NCI-H2227 treated with DMSO at 0.1 percent for 48 hours (cell line): ENCODE results near the gene PRMT7.

Source experiments
- DNase-seq: peaks from one replicate; lab custom pipeline; 2025; lab: John Stamatoyannopoulos, UW

Gene PRMT7

GRCh38 chr16:68376590-68376989 is 65.8 kb downstream of the PRMT7 start:
- no peak for DNase-seq

- no peak for DNase-seq
Measured at GRCh38 chr16:68377221-68377620, 66.4 kb downstream of the PRMT7 start.

DNA sequence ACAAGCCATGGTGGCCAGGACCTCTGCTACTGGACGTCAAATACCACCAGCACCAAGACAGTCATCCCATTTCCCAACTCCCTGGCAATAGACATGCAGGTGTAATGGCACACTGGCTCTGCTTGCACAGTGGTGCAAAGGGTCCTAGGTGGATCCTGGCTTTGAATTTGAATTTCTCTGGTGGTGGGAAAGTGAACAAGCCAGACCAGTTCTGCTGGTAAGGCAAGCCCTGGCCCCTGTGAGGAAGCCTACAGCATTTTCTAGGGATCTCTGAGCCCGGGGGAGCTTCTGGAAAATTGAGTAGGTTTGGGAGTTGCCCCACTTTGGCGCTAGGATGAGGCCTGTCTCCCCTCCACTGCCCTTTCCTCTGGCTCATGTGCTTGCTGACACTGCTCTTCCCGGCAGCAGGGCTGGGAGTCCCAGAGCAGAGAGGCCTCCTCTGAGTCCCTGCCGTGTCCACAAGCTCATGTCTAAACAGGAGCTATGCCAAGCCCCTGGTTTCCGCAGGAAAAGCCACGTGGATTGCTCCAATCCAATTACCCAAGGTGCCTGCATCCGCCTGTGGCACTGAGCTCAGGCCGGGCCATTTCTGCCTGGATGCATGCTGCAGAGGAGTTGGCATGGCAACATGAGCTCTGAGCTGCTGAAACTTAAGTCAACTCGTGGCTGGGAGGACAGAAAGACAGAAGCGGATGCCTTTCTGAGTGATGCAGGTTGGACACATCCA is 67.0 kb downstream of the PRMT7 start:
- DNase-seq: peak; percentile 8

DNA sequence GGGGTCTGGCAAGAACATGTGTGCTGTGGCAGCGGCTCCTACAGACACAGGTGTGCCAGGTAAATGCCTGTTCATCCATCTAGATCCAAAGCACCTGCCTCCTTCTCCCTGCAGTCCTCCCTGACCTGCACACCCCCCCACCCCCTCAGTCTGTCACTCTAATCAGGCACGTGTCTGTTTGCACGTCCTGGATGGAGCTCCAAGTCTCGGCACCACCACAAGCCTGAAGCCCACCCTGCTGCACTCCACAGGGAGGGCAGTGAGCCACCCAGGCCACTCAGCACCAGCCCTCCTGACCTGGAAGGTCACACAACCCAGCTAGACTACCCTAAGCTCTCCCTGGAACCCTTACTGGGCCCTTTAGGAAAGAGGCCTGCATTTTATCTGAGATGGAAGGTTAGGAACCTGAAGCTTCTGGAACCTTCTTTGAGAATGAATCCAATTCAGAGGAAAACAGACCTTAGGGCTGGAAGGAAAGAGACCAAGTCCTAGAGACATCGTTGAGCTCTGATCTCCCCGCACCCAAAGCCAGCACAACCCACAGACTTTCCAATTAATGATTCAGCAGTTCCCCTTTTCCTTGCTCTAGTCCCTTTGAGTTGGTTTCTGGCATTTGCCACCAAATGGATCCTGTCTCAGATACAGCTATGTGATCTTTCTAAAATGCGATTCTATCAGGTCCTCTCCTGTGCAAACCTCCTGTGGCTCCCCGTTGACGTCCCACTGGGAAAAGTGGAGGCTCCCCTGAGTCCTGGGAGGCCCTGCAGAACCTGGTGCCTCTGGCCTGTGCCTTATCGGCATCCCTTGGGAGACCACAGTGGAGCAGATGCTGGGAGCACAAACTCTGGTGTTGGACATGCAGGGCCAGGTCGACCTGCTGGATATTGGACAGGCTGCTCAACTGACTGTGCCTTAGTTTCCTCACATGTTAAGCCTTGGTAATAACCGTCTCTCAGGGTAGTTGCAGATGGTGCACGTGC is 67.9 kb downstream of the PRMT7 start:
- DNase-seq: no peak

DNA sequence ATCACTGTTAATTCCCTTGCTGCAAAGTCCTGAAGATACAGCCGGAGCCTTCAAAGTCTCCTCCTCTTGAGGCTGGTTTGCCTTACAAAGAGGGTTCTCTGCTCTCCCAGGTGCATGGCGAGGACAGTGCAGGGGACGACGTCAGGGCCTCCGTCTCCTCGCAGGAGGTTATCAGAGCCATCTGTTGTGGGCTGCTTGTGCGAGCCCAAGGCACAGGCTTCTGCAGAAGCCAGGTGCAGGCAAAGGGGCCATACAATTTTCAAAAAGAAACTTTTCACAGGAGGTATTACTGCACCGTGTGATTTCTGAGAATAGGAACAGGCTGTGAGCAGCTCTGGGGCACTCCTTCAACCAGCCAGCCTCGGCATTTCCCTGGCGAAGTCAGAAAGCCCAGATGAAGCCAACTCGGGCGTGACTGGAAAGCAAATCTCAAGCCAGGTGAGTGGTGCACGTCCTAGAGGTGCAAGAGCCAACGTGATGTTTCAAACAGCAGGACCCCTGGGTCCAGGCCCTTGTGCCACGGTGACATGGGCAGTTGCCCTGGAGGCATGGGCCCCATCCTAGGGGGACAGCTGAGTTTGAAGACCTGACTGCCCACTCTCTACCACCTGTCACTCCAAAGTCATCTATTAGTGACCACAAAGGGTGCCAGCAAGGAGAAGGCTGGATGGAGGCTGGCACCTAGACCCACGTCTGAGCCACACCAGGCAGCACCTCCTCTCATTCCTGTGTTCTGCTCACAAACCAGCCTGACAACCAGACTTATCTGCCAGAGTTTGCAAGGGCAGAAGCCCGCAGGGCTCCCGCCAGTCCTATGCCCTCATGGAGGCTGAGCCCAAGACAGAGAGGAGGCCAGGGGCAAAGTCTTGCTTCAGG is 68.9 kb downstream of the PRMT7 start:
- DNase-seq: no peak

GRCh38 chr16:68380348-68380670 is 69.5 kb downstream of the PRMT7 start:
- DNase-seq: no peak

DNA sequence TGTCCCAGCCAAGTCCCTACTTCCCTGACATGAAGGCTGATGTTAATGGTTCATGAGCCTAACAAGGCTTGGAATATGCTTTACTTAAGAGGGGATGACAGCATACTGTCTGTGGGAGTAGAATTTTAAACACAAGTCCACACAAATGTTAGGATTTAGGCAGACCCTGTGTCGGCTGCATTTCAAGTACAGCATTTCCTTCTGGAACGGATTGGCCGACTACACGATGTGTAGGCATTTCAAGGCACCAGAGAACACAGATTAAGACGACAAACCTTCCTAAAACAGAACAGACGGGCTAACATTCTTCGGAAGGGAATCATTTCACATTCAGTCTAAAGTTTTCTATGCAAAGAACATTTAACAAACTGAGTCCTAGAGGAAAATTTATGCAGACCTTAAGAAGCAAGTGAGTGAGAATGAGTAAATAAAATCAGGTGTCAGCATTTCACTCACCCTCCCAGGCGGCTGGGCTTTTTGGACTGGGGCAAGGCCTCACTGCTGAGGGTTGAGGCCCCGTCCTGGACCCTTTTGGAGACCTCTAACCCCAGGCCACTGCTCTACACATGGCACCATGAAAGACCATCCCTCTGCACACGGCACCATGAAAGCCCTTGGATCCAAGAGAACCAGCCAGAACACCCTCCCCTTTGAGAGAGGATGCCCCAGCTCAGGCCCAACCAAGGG is 70.0 kb downstream of the PRMT7 start:
- DNase-seq: no peak

DNA sequence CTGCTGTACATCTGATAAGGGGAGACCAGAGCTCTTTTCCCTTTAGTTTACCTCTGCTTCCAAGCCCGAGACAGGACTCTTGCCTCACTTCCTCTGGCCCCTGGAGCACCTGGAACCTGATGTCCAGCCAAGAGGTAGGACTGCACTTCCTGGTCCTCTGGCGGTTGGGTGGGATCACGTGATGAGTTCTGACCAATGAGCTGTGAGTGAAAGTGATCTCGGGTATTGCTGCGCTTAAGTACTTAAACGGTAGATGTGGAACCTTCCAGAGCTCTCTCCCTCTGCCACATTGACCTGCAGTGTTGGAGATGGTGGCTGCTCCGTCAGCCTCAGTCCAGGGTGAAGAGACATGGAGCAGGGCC is 70.5 kb downstream of the PRMT7 start:
- no peak for DNase-seq

- DNase-seq: no peak
Measured at GRCh38 chr16:68382296-68382718, 71.5 kb downstream of the PRMT7 start.

GRCh38 chr16:68383858-68384257 is 73.0 kb downstream of the PRMT7 start:
- DNase-seq: no peak

- DNase-seq: peak; percentile 6
Measured at GRCh38 chr16:68384288-68385161, 73.7 kb downstream of the PRMT7 start.

- DNase-seq: no peak
Measured at GRCh38 chr16:68385371-68385770, 74.6 kb downstream of the PRMT7 start.

DNA sequence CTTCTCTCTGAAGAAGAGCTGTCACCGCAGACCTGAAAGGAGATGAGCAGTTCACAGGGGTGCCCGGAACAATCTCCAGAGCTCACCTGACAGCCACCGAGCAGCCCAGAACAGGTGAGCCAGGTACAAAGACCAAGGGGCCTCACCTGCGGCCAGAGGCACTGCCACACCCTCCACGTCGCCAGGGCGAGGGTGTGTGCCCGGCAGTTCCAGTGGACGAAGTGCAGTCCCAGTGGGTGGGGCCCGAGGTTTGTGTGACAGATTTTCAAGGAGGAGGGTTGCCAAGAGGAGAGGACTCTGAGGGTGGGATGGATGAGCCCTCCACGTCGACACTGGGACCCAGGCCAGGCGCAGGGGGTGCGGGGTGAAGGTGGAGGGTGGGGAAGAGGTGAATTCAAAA is 75.8 kb downstream of the PRMT7 start:
- no peak for DNase-seq

- DNase-seq: no peak
Measured at GRCh38 chr16:68387301-68387700, 76.5 kb downstream of the PRMT7 start.

- no peak for DNase-seq
Measured at GRCh38 chr16:68388124-68388523, 77.3 kb downstream of the PRMT7 start.

DNA sequence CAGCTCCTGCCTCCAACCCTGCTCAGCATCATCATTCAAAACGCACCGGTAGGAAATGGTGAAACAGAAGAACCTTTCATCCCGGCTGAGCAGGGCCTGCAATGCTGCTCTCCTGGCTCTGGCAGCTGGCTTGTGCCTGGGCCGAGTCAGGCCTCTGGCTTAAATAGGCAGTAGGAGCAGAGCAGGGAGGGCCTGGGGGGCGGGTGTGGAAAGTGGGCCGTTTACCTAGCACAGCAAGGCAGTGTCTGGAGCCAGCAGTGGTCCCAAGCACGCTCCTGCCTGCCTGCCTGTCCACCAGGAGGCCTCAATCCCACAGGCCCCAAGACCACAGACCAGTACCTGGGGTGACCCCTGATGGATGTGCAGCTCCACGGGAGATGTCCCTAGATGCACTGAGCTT is 78.2 kb downstream of the PRMT7 start:
- DNase-seq: no peak

DNA sequence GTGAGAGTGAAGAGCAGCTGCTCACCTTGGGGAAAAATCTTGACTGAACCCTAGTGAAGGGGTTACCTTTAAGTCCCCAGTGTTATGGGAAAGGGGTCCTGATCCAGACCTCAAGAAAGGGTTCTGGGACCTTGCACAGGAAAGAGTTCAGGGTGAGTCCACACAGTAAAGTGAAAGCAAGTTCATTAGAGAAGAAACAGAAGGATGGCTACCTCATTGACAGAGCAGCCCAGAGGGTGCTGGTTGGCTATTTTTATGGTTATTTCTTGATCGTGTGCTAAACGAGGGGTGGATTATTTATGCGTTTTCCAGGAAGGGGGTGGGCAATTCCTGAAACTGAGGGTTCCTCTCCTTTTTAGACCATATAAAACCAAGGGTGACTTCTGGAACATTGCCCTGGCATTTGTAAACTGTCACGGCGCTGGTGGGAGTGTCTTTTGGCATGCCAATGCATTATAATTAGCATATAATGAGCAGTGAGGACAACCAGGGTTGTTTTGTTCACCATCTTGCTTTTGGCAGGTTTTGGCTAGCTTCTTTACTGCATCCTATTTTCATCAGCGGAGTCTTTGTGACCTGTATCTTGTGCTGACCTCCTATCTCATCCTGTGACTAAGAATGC is 79.0 kb downstream of the PRMT7 start:
- DNase-seq: no peak

DNA sequence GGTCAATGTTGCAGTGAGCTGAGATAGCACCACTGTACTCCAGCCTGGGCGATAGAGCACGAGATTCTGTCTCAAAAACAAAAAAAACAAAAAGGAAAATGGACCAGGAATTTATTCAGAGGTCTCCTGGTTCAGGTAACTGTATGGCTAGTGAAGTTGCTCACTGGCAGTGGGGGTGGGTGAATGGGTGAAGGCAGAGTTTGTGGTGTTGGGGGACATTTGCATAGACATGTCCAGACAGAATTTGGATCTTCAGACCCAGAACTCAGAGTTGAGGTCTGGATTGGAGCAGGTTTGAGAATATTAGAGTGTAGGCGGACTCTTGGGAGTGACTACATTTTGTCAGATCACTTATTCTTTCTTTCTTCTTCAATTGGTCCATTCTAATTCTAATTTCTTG is 82.5 kb downstream of the PRMT7 start:
- DNase-seq: no peak

- no peak for DNase-seq
Measured at GRCh38 chr16:68395167-68395786, 84.5 kb downstream of the PRMT7 start.

- DNase-seq: no peak
Measured at GRCh38 chr16:68395815-68396214, 85.0 kb downstream of the PRMT7 start.
